Hepatocyte (in vitro differentiated cells): ENCODE data around the gene POLR2A. TPM values are rescaled to one million over a fixed set of nuclear protein-coding genes. Genes with fewer than 3 reads are reported as not detected.

ENCODE experiments used
- DNase-seq: peaks from one replicate; pipeline ENCODE4 v3.0.0-alpha.2; 2016; ENCODE audit warnings: low spot score
- H2AFZ ChIP-seq: fragments of 200-600 bp; sonication (generic); 2 replicates; pipeline ENCODE4 v1.6.0; 2016; ENCODE audit warnings: antibody characterized with exemption, mild to moderate bottlenecking
- H3K27ac ChIP-seq: fragments of 200-600 bp; sonication (generic); 2 replicates; pipeline ENCODE4 v1.5.1; 2016; ENCODE audit warnings: mild to moderate bottlenecking
- H3K27me3 ChIP-seq: fragments of 200-600 bp; sonication (generic); 2 replicates; pipeline ENCODE4 v1.6.1; 2016
- H3K36me3 ChIP-seq: fragments of 200-600 bp; sonication (generic); replicated peaks from 2 replicates; pipeline ENCODE4 v1.5.1; 2016; ENCODE audit warnings: low read depth; ENCODE audit not compliant: insufficient read depth
- H3K4me1 ChIP-seq: fragments of 200-600 bp; sonication (generic); 2 replicates; pipeline ENCODE4 v1.5.1; 2016; ENCODE audit warnings: mild to moderate bottlenecking, moderate library complexity; ENCODE audit not compliant: insufficient read depth
- H3K4me2 ChIP-seq: fragments of 200-600 bp; sonication (generic); 2 replicates; pipeline ENCODE4 v1.6.0; 2016
- H3K4me3 ChIP-seq: fragments of 200-600 bp; sonication (generic); 2 replicates; pipeline ENCODE4 v1.5.1; 2016; ENCODE audit warnings: mild to moderate bottlenecking
- H3K79me2 ChIP-seq: fragments of 200-600 bp; sonication (generic); 2 replicates; pipeline ENCODE4 v1.6.0; 2017; ENCODE audit warnings: mild to moderate bottlenecking
- H3K9me2 ChIP-seq: fragments of 200-600 bp; sonication (generic); replicated peaks from 2 replicates; pipeline ENCODE4 v1.6.0; 2017; ENCODE audit warnings: mild to moderate bottlenecking; ENCODE audit not compliant: insufficient read depth
- H3K9me3 ChIP-seq: fragments of 200-600 bp; sonication (generic); 2 replicates; pipeline ENCODE4 v1.5.1; 2016; ENCODE audit warnings: low read depth, mild to moderate bottlenecking
- H4K20me1 ChIP-seq: fragments of 200-600 bp; sonication (generic); 2 replicates; pipeline ENCODE4 v1.6.0; 2016; ENCODE audit warnings: mild to moderate bottlenecking; ENCODE audit not compliant: insufficient read depth, poor library complexity, severe bottlenecking
- EZH2 ChIP-seq: fragments of 200-600 bp; sonication (generic); IDR thresholded peaks from 2 replicates; pipeline ENCODE4 v1.6.1; 2016; ENCODE audit warnings: antibody characterized with exemption, mild to moderate bottlenecking, borderline replicate concordance
- EZH2phosphoT487 ChIP-seq: fragments of 200-600 bp; sonication (generic); IDR thresholded peaks from one replicate; pipeline ENCODE4 v1.6.1; 2018; ENCODE audit warnings: antibody characterized with exemption, mild to moderate bottlenecking, low read depth, moderate library complexity; ENCODE audit not compliant: unreplicated experiment, severe bottlenecking
- WGBS: methylation state at CpG from one replicate; pipeline ENCODE4 v1.1.6; 2016; ENCODE audit warnings: low lambda C conversion rate; ENCODE audit errors: missing lambda C conversion rate; 5-methylcytosine and 5-hydroxymethylcytosine counted together
- polyA plus RNA-seq: library from polyadenylated mRNA; unstranded; fragments of >200 nt; fragmentation: Nextera tagmentation; extraction: Ambion mirVana; gene quantifications from 2 replicates; pipeline ENCODE4 v1.2.1, GENCODE V29; 2016
- small RNA-seq: library from RNA; depleted of rRNA; stranded (forward); fragments of <200 nt; gene quantifications from one replicate; pipeline ENCODE3, GENCODE V24; 2014
- total RNA-seq: library from RNA; depleted of rRNA; stranded (reverse); fragments of >200 nt; gene quantifications from 2 replicates; pipeline ENCODE4 v1.2.3, GENCODE V29; 2014
- TF ChIP-seq, protein P1 (sequence below): fragments of 200-600 bp; sonication (generic); IDR thresholded peaks from 2 replicates; pipeline ENCODE4 v1.5.1; 2016; ENCODE audit warnings: antibody characterized with exemption, mild to moderate bottlenecking; ENCODE audit not compliant: poor library complexity

The POLR2A gene
- total and polyA plus RNA-seq, 2 experiments from 2014 or later, result 74.5 to 96.3 TPM

DNA sequence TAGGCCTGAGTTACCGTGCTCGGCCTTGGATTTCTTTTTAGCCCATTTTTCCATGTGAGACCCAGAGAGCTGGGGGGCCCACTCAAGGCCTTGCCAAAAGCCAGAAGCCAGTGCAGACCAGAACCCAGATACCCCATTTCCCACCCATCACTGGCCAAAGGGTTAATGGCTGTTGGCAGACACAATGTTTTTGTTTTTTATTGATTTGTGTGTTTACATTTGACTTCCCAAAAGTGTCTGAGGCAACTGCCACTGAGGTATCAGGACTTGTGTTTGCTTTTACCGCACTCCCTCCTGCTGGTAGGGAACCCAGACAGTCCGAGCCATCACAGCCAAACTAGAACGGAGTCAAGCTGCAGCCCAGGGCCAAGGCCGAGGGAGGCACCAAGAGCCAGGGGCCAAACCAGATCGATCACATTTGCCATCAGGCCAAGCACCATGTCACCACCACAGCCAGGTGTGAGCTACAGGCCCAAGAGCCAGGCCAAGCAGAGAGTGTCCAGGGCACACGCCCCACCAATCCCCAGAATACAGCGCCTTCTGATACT lies 57.0 kb downstream of the POLR2A start:
- H3K9me3 ChIP-seq, result no peaks in the 10 kb centered on the region
- no peaks in the 10 kb centered on the region for H3K9me2 ChIP-seq
- H3K4me1 ChIP-seq, result no peaks in the 10 kb centered on the region
- H4K20me1 ChIP-seq, result no peaks in the 10 kb centered on the region
- no peaks in the 10 kb centered on the region for H3K79me2 ChIP-seq
- H3K4me2 ChIP-seq, result no peak overlapping the region
- H3K27ac ChIP-seq, result no peak overlapping the region
- no peak overlapping the region for H3K4me3 ChIP-seq
- H2AFZ ChIP-seq, result no peak overlapping the region
- no peak for TF ChIP-seq EZH2phosphoT487
- TF ChIP-seq, protein P1, sequence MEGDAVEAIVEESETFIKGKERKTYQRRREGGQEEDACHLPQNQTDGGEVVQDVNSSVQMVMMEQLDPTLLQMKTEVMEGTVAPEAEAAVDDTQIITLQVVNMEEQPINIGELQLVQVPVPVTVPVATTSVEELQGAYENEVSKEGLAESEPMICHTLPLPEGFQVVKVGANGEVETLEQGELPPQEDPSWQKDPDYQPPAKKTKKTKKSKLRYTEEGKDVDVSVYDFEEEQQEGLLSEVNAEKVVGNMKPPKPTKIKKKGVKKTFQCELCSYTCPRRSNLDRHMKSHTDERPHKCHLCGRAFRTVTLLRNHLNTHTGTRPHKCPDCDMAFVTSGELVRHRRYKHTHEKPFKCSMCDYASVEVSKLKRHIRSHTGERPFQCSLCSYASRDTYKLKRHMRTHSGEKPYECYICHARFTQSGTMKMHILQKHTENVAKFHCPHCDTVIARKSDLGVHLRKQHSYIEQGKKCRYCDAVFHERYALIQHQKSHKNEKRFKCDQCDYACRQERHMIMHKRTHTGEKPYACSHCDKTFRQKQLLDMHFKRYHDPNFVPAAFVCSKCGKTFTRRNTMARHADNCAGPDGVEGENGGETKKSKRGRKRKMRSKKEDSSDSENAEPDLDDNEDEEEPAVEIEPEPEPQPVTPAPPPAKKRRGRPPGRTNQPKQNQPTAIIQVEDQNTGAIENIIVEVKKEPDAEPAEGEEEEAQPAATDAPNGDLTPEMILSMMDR, result no peak
- TF ChIP-seq EZH2, result no peak
- no peaks in the 10 kb centered on the region for H3K27me3 ChIP-seq
- no peak for DNase-seq
- H3K36me3 ChIP-seq, result no peaks in the 10 kb centered on the region
- 88% methylated on average over 9 of the region's 9 CpGs for WGBS

DNA sequence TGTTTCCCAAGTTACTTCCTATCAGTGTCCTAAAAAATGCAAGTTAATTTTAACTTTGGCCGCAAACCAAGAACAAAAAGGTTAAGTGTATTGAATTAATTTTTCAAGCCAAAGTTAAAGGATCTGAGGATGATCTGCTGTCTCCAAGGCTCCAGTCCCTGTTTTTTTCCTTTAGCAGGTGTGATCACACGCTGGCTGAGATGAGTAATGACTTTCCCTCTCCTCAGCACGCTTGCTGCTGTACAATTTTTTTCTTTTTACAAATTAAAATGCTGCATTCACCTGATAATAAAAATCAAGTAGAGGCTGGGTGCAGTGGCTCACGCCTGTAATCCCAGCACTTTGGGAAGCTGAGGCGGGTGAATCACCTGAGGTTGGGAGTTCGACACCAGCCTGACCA lies 60.7 kb downstream of the POLR2A start:
- H3K36me3 ChIP-seq, result no peaks in the 10 kb centered on the region
- WGBS, result 77% methylated on average over 6 of the region's 6 CpGs
- H3K27ac ChIP-seq, result no peak overlapping the region
- H3K4me3 ChIP-seq, result no peak overlapping the region
- H3K4me1 ChIP-seq, result peaks cover 13% of the 10 kb centered on the region
- no peaks in the 10 kb centered on the region for H3K9me3 ChIP-seq
- DNase-seq, result no peak
- H3K27me3 ChIP-seq, result no peaks in the 10 kb centered on the region
- no peaks in the 10 kb centered on the region for H4K20me1 ChIP-seq
- no peak overlapping the region for H3K4me2 ChIP-seq
- H2AFZ ChIP-seq, result no peak overlapping the region
- no peak for TF ChIP-seq EZH2
- no peak for TF ChIP-seq EZH2phosphoT487
- TF ChIP-seq, protein P1, result no peak
- H3K79me2 ChIP-seq, result no peaks in the 10 kb centered on the region
- H3K9me2 ChIP-seq, result no peaks in the 10 kb centered on the region

DNA sequence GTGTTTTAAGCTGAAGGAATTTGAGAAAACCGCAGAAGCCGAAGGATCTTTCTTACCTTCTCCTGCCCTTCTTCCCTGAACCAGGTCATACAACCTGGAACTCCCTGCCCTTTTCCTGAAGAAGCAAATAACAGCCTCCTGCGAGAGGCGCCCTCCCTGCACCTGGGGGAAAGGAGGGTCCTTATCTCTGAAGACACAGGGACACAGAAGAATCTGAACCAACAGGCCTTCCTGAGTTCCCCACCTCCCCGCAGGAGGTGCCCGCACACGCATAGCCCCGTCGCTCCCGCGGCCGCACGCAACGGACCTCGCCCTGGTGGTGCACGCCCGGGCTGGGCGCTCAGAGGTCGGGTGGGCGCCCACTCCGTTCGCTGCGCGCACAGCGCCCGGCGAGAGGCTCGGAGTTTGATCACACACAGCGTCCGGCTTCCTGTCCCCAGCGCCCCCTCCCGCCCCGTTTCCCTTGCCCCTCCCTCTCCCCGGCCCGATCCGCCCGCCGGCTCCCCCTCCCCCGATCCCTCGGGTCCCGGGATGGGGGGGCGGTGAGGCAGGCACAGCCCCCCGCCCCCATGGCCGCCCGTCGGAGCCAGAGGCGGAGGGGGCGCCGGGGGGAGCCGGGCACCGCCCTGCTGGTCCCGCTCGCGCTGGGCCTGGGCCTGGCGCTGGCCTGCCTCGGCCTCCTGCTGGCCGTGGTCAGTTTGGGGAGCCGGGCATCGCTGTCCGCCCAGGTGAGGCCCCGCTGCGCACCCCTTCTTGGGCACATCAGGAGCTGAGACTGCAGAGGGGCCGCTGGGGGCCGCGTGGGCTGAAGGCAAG lies 64.6 kb downstream of the POLR2A start, which contains the start of gene TNFSF12:
Gene TNFSF12, plus strand, starts transcription at position 474 of the 816 bp plus-strand sequence. Its CDS starts 96 bp downstream, at position 570.
- Histone ChIP-seq H3K79me2 (no peaks in the 10 kb centered on the region), H3K27me3 (no peaks in the 10 kb centered on the region), H3K4me1 (peaks cover 24% of the 10 kb centered on the region), H2AFZ (peak within 1 kb of the TSS; percentile 77), H3K4me3 (peak within 1 kb of the TSS; percentile 62), H3K36me3 (no peaks in the 10 kb centered on the region), H3K27ac (peak within 1 kb of the TSS; percentile 75), H3K9me3 (no peaks in the 10 kb centered on the region), H3K4me2 (peak within 1 kb of the TSS; percentile 85), H3K9me2 (no peaks in the 10 kb centered on the region), H4K20me1 (no peaks in the 10 kb centered on the region)
- TF ChIP-seq EZH2, result no peak
- TF ChIP-seq, protein P1, result no peak
- TF ChIP-seq EZH2phosphoT487, result no peak
- 3% methylated on average over 25 of the region's 65 CpGs for WGBS
- DNase-seq, result peak; percentile 77

Small RNA genes lying within 50 kb of the gene (small RNA-seq; reads per million reads assigned to genes)
- not detected for gene RF00019

Other genes starting within 250 kb of the POLR2A start
Only the 30 nearest of the 40 such genes appear.
- gene SLC2A4, start 202.6 kb upstream of the POLR2A start, total RNA-seq, result 0.88 and 1.6 TPM in 2 replicates
- 0.42 and 0.89 TPM in 2 replicates for gene SLC2A4, start 202.6 kb upstream of the POLR2A start, polyA plus RNA-seq
- gene YBX2, start 189.7 kb upstream of the POLR2A start, total RNA-seq, result 1.4 and 1.7 TPM in 2 replicates
- 1.3 and 3.0 TPM in 2 replicates for gene YBX2, start 189.7 kb upstream of the POLR2A start, polyA plus RNA-seq
- 267 and 331 TPM in 2 replicates for gene EIF5A, start 176.7 kb upstream of the POLR2A start, total RNA-seq
- 693 and 747 TPM in 2 replicates for gene EIF5A, start 176.7 kb upstream of the POLR2A start, polyA plus RNA-seq
- 34.5 and 50.3 TPM in 2 replicates for gene GPS2, start 169.0 kb upstream of the POLR2A start, total RNA-seq
- gene GPS2, start 169.0 kb upstream of the POLR2A start, polyA plus RNA-seq, result 103 and 111 TPM in 2 replicates
- 9.2 and 9.6 TPM in 2 replicates for gene NEURL4, start 155.0 kb upstream of the POLR2A start, total RNA-seq
- 9.5 and 13.9 TPM in 2 replicates for gene NEURL4, start 155.0 kb upstream of the POLR2A start, polyA plus RNA-seq
- not detected in 2 replicates for gene ACAP1, start 147.8 kb upstream of the POLR2A start, total RNA-seq
- gene ACAP1, start 147.8 kb upstream of the POLR2A start, polyA plus RNA-seq, result 10.2 and 14.6 TPM in 2 replicates
- gene KCTD11, start 132.2 kb upstream of the POLR2A start, total RNA-seq, result 9.2 and 12.4 TPM in 2 replicates
- gene KCTD11, start 132.2 kb upstream of the POLR2A start, polyA plus RNA-seq, result 14.1 and 19.6 TPM in 2 replicates
- not detected in 2 replicates for gene TMEM95, start 129.2 kb upstream of the POLR2A start, total RNA-seq
- gene TMEM95, start 129.2 kb upstream of the POLR2A start, polyA plus RNA-seq, result not detected in 2 replicates
- 8.4 and 11.4 TPM in 2 replicates for gene TNK1, start 103.3 kb upstream of the POLR2A start, total RNA-seq
- 8.9 and 10.2 TPM in 2 replicates for gene TNK1, start 103.3 kb upstream of the POLR2A start, polyA plus RNA-seq
- gene PLSCR3, start 89.8 kb upstream of the POLR2A start, total RNA-seq, result 11.8 and 17.6 TPM in 2 replicates
- 58.0 and 59.6 TPM in 2 replicates for gene PLSCR3, start 89.8 kb upstream of the POLR2A start, polyA plus RNA-seq
- 109 and 118 TPM in 2 replicates for gene TMEM256, start 80.3 kb upstream of the POLR2A start, total RNA-seq
- 105 and 109 TPM in 2 replicates for gene TMEM256, start 80.3 kb upstream of the POLR2A start, polyA plus RNA-seq
- 4.1 and 7.2 TPM in 2 replicates for gene NLGN2, start 76.5 kb upstream of the POLR2A start, total RNA-seq
- gene NLGN2, start 76.5 kb upstream of the POLR2A start, polyA plus RNA-seq, result 4.3 and 6.6 TPM in 2 replicates
- gene SPEM1, start 64.0 kb upstream of the POLR2A start, total RNA-seq, result not detected in 2 replicates
- 0.21 TPM in 1 of 2 replicates, not detected in the other for gene SPEM1, start 64.0 kb upstream of the POLR2A start, polyA plus RNA-seq
- not detected in 2 replicates for gene SPEM2, start 58.8 kb upstream of the POLR2A start, total RNA-seq
- not detected in 2 replicates for gene SPEM2, start 58.8 kb upstream of the POLR2A start, polyA plus RNA-seq
- not detected in 2 replicates for gene SPEM3, start 55.5 kb upstream of the POLR2A start, total RNA-seq
- not detected in 2 replicates for gene SPEM3, start 55.5 kb upstream of the POLR2A start, polyA plus RNA-seq
- gene TMEM102, start 48.9 kb upstream of the POLR2A start, total RNA-seq, result 12.3 and 12.5 TPM in 2 replicates
- gene TMEM102, start 48.9 kb upstream of the POLR2A start, polyA plus RNA-seq, result 13.7 and 13.9 TPM in 2 replicates
- gene FGF11, start 44.9 kb upstream of the POLR2A start, total RNA-seq, result 1.4 and 2.7 TPM in 2 replicates
- gene FGF11, start 44.9 kb upstream of the POLR2A start, polyA plus RNA-seq, result 3.6 and 3.8 TPM in 2 replicates
- gene CHRNB1, start 39.3 kb upstream of the POLR2A start, total RNA-seq, result 10.9 and 12.4 TPM in 2 replicates
- gene CHRNB1, start 39.3 kb upstream of the POLR2A start, polyA plus RNA-seq, result 16.9 and 17.5 TPM in 2 replicates
- 22.7 and 27.1 TPM in 2 replicates for gene ZBTB4, start 4.7 kb upstream of the POLR2A start, total RNA-seq
- gene ZBTB4, start 4.7 kb upstream of the POLR2A start, polyA plus RNA-seq, result 20.8 and 21.5 TPM in 2 replicates
- gene SLC35G6, start 2.9 kb upstream of the POLR2A start, total RNA-seq, result 0.24 TPM in 1 of 2 replicates, not detected in the other
- gene SLC35G6, start 2.9 kb upstream of the POLR2A start, polyA plus RNA-seq, result 0.30 and 0.44 TPM in 2 replicates
- 4.5 and 7.3 TPM in 2 replicates for gene TNFSF12, start 64.7 kb downstream of the POLR2A start, total RNA-seq
- 8.0 and 11.3 TPM in 2 replicates for gene TNFSF12, start 64.7 kb downstream of the POLR2A start, polyA plus RNA-seq
- 0.90 and 11.0 TPM in 2 replicates for gene TNFSF13, start 74.4 kb downstream of the POLR2A start, total RNA-seq
- gene TNFSF13, start 74.4 kb downstream of the POLR2A start, polyA plus RNA-seq, result 2.4 and 5.4 TPM in 2 replicates
- 61.1 and 71.2 TPM in 2 replicates for gene SENP3, start 77.6 kb downstream of the POLR2A start, total RNA-seq
- 33.7 and 35.4 TPM in 2 replicates for gene SENP3, start 77.6 kb downstream of the POLR2A start, polyA plus RNA-seq
- 64.0 and 75.5 TPM in 2 replicates for gene CD68, start 95.3 kb downstream of the POLR2A start, total RNA-seq
- 80.4 and 82.6 TPM in 2 replicates for gene CD68, start 95.3 kb downstream of the POLR2A start, polyA plus RNA-seq
- gene MPDU1, start 99.5 kb downstream of the POLR2A start, total RNA-seq, result 201 and 234 TPM in 2 replicates
- gene MPDU1, start 99.5 kb downstream of the POLR2A start, polyA plus RNA-seq, result 109 and 113 TPM in 2 replicates
- gene SOX15, start 105.7 kb downstream of the POLR2A start, total RNA-seq, result 0.13 and 0.44 TPM in 2 replicates
- gene SOX15, start 105.7 kb downstream of the POLR2A start, polyA plus RNA-seq, result 0.89 and 0.95 TPM in 2 replicates
- 33.0 and 33.7 TPM in 2 replicates for gene FXR2, start 130.5 kb downstream of the POLR2A start, total RNA-seq
- 33.8 and 41.6 TPM in 2 replicates for gene FXR2, start 130.5 kb downstream of the POLR2A start, polyA plus RNA-seq
- 114 and 130 TPM in 2 replicates for gene SAT2, start 143.5 kb downstream of the POLR2A start, total RNA-seq
- gene SAT2, start 143.5 kb downstream of the POLR2A start, polyA plus RNA-seq, result 128 and 138 TPM in 2 replicates
- gene SHBG, start 145.8 kb downstream of the POLR2A start, total RNA-seq, result 6.1 and 9.0 TPM in 2 replicates
- 5.3 and 10.0 TPM in 2 replicates for gene SHBG, start 145.8 kb downstream of the POLR2A start, polyA plus RNA-seq
- 0.04 and 0.23 TPM in 2 replicates for gene ATP1B2, start 166.6 kb downstream of the POLR2A start, total RNA-seq
- gene ATP1B2, start 166.6 kb downstream of the POLR2A start, polyA plus RNA-seq, result 2.2 and 2.5 TPM in 2 replicates